ENCODE measurements around the gene PHRF1. TPM values are rescaled to one million over a fixed set of nuclear protein-coding genes. Genes with fewer than 3 reads are reported as not detected.

Gene PHRF1
- total and polyA plus RNA-seq, 9 of the 15 experiments (the other 6 are each of a cell fraction or from before 2014, with no cell fraction given), result 0.07 to 37.2 (median 7.7) TPM

GRCh38 chr11:575996-576768, at the start of gene PHRF1 (continued):
- TF ChIP-seq SMARCB1 (IDR thresholded peaks at IDR 0.05; ENCODE audit: insufficient read length, low read depth) (no peak), ZBTB1 (CRISPR knock-in tag; IDR thresholded peaks at IDR 0.05; ENCODE audit: borderline replicate concordance, low read depth) (0 out of 2 replicates have a peak, but pooled peaks have one; percentile 53), TGIF2 (CRISPR knock-in tag; IDR thresholded peaks at IDR 0.05) (no peak), SIRT6 (IDR thresholded peaks at IDR 0.05; ENCODE audit: low read depth, low read length) (no peak), PCBP2 (IDR thresholded peaks at IDR 0.05; ENCODE audit: low read depth, low read length, poor library complexity, severe bottlenecking) (no peak), TRIM24 (IDR thresholded peaks at IDR 0.05) (peak in 1 of 2 experiments; percentile 72; a peak in 2 of 4 replicates), SMAD4 (CRISPR knock-in tag; conservative IDR thresholded peaks at IDR 0.05) (peak; percentile 66; the same call in 1 of the 2 replicates), NUFIP1 (IDR thresholded peaks at IDR 0.05; ENCODE audit: partially characterized antibody) (peak; percentile 93), ELF1 (tag; IDR thresholded peaks at IDR 0.05) (peak; percentile 99), EP300 (IDR thresholded peaks at IDR 0.05; ENCODE audit: low read length) (no peak), RBFOX2 (IDR thresholded peaks at IDR 0.05; ENCODE audit: low read depth, low read length) (peak; percentile 91), CAMTA2 (CRISPR knock-in tag; conservative IDR thresholded peaks at IDR 0.05) (no peak), MXI1 (IDR thresholded peaks at IDR 0.05; ENCODE audit: low read depth, low read length) (0 out of 2 replicates have a peak, but pooled peaks have one; percentile 38), C11orf30 (IDR thresholded peaks at IDR 0.05; ENCODE audit: low read depth) (peak; percentile 84), EGR1 (conservative IDR thresholded peaks at IDR 0.05) (peak; percentile 53), IFI16 (CRISPR knock-in tag; IDR thresholded peaks at IDR 0.05) (no peak), ZNF347 (CRISPR knock-in tag; IDR thresholded peaks at IDR 0.05; ENCODE audit: low read depth) (no peak), TSHZ1 (CRISPR knock-in tag; IDR thresholded peaks at IDR 0.05) (no peak), KLF13 (tag; IDR thresholded peaks at IDR 0.05; ENCODE audit: borderline replicate concordance, low read depth) (no peak), ZNF239 (CRISPR knock-in tag; IDR thresholded peaks at IDR 0.05) (no peak), TBP (optimal IDR thresholded peaks at IDR 0.05; ENCODE audit: low read depth, low read length) (peak; percentile 97), L3MBTL2 (IDR thresholded peaks at IDR 0.05) (no peak), NR3C1 (CRISPR knock-in tag; IDR thresholded peaks at IDR 0.05) (no peak), TAF15 (IDR thresholded peaks at IDR 0.05; ENCODE audit: low read depth, low read length) (no peak), ZNF79 (CRISPR knock-in tag; IDR thresholded peaks at IDR 0.05; ENCODE audit: low read depth) (no peak), FOXP1 (CRISPR knock-in tag; IDR thresholded peaks at IDR 0.05) (peak; percentile 60; the same call in 1 of the 2 replicates), DACH1 (IDR thresholded peaks at IDR 0.05; ENCODE audit: partially characterized antibody) (peak; percentile 48), ZNF217 (CRISPR knock-in tag; IDR thresholded peaks at IDR 0.05) (no peak), SRSF7 (optimal IDR thresholded peaks at IDR 0.05; ENCODE audit: low read depth, low read length) (no peak)

Measured in K562 (cell line).